HG02642 (cell line): ENCODE data around the gene USP16.
"Not testable (repeated sequence)": the region's sequence is repeated elsewhere in the genome, so short reads cannot be mapped to it uniquely, and the experiment has no call there.

Source experiments
- ATAC-seq: cut with Tn5 transposase; IDR thresholded peaks from one replicate; pipeline ENCODE4 v1.9.1; 2021; ENCODE audit warnings: mild to moderate bottlenecking; ENCODE audit not compliant: unreplicated experiment, poor library complexity

Gene USP16

GRCh38 chr21:29024474-29025327 lies at the start of gene USP16:
USP16 (plus strand) TSS chr21:29024668; CDS start chr21:29027914, 3,246 bp downstream.
- peak; percentile 98 for ATAC-seq

- no peak for ATAC-seq
Measured at GRCh38 chr21:28975397-28975796, 49.1 kb upstream of the USP16 start.

GRCh38 chr21:28979092-28979491 lies 45.4 kb upstream of the USP16 start:
- ATAC-seq, result no peak

- ATAC-seq, result no peak
Measured at GRCh38 chr21:28982637-28983036, 41.8 kb upstream of the USP16 start.

- ATAC-seq, result no peak
Measured at GRCh38 chr21:28986677-28987076, 37.8 kb upstream of the USP16 start.

GRCh38 chr21:28988146-28988545 lies 36.3 kb upstream of the USP16 start:
- ATAC-seq, result not testable (repeated sequence)

GRCh38 chr21:28991861-28992525 lies 32.5 kb upstream of the USP16 start:
- peak; percentile 4 for ATAC-seq

GRCh38 chr21:28992526-28993292 lies 31.8 kb upstream of the USP16 start, which contains the start of gene LTN1:
LTN1 (minus strand) TSS chr21:28992877; CDS start chr21:28992805, 72 bp downstream.
- peak; percentile 98 for ATAC-seq

GRCh38 chr21:28993293-28993629 lies 31.2 kb upstream of the USP16 start:
- ATAC-seq, result no peak

GRCh38 chr21:29002442-29003144 lies 21.9 kb upstream of the USP16 start:
- ATAC-seq, result peak; percentile 100

- no peak for ATAC-seq
Measured at GRCh38 chr21:29005696-29006095, 18.8 kb upstream of the USP16 start.

GRCh38 chr21:29007135-29007534 lies 17.3 kb upstream of the USP16 start:
- ATAC-seq, result no peak

- ATAC-seq, result no peak
Measured at GRCh38 chr21:29007810-29008209, 16.7 kb upstream of the USP16 start.

GRCh38 chr21:29008367-29008766 lies 16.1 kb upstream of the USP16 start:
- ATAC-seq, result no peak

GRCh38 chr21:29011236-29011635 lies 13.2 kb upstream of the USP16 start:
- not testable (repeated sequence) for ATAC-seq

- ATAC-seq, result no peak
Measured at GRCh38 chr21:29017639-29018237, 6.7 kb upstream of the USP16 start.

- ATAC-seq, result no peak
Measured at GRCh38 chr21:29018540-29018939, 5.9 kb upstream of the USP16 start.

- no peak for ATAC-seq
Measured at GRCh38 chr21:29022166-29022565, 2.3 kb upstream of the USP16 start.

- no peak for ATAC-seq
Measured at GRCh38 chr21:29025328-29025713, 853 bp downstream of the USP16 start.

- ATAC-seq, result no peak
Measured at GRCh38 chr21:29029524-29029923, 5.1 kb downstream of the USP16 start.
